Measurements from ENCODE around the gene MORN1.

MORN1 gene

DNA sequence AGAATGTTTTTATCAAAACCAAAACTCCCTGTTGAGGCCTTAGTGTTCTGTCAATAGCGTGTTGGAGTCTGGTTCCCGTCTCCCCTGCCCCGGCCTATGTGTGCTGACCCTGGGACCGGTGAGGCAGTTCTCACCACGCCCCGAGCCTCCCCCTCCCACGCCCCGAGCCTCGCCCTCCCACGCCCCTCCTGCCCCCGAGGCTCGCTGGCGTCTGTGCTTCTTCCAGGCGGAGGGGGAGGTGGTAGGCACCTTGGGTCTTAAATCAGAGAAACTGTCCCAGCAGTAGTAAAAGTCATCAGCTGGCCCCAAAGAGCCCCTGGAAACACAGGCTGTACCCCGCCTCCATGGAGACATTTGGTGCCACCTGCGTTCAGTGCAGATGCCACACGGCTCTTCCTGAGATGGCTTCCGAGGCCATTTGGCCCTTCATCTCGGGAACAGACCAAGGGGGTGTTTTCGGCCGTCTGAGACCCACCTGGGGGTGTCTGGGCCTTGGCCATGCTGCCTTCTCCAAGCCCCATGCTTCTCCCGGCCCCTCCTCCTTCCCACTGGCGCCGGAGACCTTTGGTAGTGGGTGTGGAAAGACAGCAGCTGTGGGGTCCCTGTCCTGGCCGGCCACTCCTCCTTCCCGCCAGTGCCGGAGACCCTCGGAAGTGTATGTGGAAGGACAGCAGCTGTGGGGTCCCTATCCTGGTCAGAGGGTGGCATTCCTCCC is 118.5 kb downstream of the MORN1 start (continued):
- TF ChIP-seq, protein P1, sequence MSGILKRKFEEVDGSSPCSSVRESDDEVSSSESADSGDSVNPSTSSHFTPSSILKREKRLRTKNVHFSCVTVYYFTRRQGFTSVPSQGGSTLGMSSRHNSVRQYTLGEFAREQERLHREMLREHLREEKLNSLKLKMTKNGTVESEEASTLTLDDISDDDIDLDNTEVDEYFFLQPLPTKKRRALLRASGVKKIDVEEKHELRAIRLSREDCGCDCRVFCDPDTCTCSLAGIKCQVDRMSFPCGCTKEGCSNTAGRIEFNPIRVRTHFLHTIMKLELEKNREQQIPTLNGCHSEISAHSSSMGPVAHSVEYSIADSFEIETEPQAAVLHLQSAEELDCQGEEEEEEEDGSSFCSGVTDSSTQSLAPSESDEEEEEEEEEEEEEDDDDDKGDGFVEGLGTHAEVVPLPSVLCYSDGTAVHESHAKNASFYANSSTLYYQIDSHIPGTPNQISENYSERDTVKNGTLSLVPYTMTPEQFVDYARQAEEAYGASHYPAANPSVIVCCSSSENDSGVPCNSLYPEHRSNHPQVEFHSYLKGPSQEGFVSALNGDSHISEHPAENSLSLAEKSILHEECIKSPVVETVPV (CRISPR knock-in tag; IDR thresholded peaks at IDR 0.05), result no peak
- TF ChIP-seq, protein P2, sequence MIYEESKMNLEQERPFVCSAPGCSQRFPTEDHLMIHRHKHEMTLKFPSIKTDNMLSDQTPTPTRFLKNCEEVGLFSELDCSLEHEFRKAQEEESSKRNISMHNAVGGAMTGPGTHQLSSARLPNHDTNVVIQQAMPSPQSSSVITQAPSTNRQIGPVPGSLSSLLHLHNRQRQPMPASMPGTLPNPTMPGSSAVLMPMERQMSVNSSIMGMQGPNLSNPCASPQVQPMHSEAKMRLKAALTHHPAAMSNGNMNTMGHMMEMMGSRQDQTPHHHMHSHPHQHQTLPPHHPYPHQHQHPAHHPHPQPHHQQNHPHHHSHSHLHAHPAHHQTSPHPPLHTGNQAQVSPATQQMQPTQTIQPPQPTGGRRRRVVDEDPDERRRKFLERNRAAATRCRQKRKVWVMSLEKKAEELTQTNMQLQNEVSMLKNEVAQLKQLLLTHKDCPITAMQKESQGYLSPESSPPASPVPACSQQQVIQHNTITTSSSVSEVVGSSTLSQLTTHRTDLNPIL (CRISPR knock-in tag; IDR thresholded peaks at IDR 0.05; ENCODE audit: low read depth), result no peak
- TF ChIP-seq ZFP3 (CRISPR knock-in tag; IDR thresholded peaks at IDR 0.05) (no peak), ZNF70 (CRISPR knock-in tag; IDR thresholded peaks at IDR 0.05) (no peak), ZFP30 (CRISPR knock-in tag; IDR thresholded peaks at IDR 0.05) (no peak), TOX (CRISPR knock-in tag; IDR thresholded peaks at IDR 0.05; ENCODE audit: borderline replicate concordance) (no peak)

DNA sequence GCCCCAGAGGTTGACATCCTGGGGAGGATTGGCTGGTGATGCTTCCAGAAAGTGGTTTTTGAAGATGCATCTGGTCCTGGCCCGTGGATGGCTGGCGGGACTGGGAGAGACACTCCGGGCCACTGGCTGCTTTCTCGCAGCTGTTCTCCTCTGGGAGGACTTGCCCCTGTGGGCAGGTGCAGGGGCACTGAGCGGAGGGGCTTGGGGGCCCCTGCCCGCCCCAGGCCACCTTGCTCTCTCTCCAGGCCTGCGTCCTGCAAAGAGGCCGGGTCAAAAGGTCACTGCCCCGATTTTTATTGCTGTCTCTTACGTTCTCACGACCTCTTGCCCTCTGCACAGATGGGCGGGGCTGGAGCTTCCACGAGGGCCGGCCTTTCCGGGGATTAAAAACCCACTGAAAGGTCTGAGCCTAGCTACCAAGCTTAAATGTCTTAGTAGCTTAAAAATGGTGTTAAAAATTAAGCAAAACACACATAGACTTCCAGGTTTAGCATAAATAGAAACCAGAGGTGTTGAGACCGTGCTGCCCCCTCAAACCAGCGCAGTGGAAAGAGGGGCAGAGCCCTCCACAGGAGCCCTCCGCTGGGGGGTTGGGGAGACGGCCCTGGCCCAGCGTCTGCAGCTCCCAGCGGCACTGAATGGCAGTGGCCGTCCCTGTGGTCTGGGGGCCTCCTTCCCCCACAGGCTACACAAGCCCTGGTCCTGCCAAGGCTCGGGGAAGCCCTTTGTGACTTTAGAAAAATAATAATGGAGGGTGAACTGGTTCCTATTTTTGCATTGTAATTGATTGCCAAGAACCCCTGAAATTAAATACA is 119.3 kb downstream of the MORN1 start:
- TF ChIP-seq OSR1 (CRISPR knock-in tag; IDR thresholded peaks at IDR 0.05), result no peak
- TF ChIP-seq TCF4 (CRISPR knock-in tag; IDR thresholded peaks at IDR 0.05; ENCODE audit: borderline replicate concordance), result no peak
- TF ChIP-seq ZC3H10 (CRISPR knock-in tag; IDR thresholded peaks at IDR 0.05), result no peak
- no peak for TF ChIP-seq RARB (CRISPR knock-in tag; IDR thresholded peaks at IDR 0.05)
- no peak for TF ChIP-seq ARNTL (CRISPR knock-in tag; IDR thresholded peaks at IDR 0.05; ENCODE audit: borderline replicate concordance, low read depth)
- no peak for ATAC-seq
